H1 (cell line): ENCODE data around the gene SEC16A. TPM values are rescaled to one million over a fixed set of nuclear protein-coding genes. Genes with fewer than 3 reads are reported as not detected.

ENCODE experiments used
- CTCF ChIA-PET: fragments of 300-600 bp; sonication (Branson Sonifier 250); formaldehyde crosslinking; loops from one replicate; lab custom pipeline; 2021; ENCODE audit not compliant: partially characterized antibody; lab: Charles Lee
- POLR2A ChIA-PET: fragments of 300-600 bp; sonication (Branson Sonifier 250); formaldehyde crosslinking; loops from one replicate; lab custom pipeline; 2021; ENCODE audit warnings: inconsistent platforms; ENCODE audit not compliant: partially characterized antibody; lab: Charles Lee
- DNase-seq, 2 experiments: peaks; one replicate each; pipeline versions ENCODE4 v3.0.0 to v3.0.0-alpha.2; 2010 to 2022; ENCODE audit warnings: low spot score in 2 of 2, low read depth in 1 of 2, mixed read lengths in 1 of 2
- FAIRE-seq: peaks from 2 replicates; lab custom pipeline; 2011; peaks lifted over from hg19 to GRCh38; lab: Jason Lieb, UNC
- H2AFZ ChIP-seq: 2 replicates; pipeline ENCODE4 v1.8.1; 2012; ENCODE audit warnings: low read length, inconsistent platforms
- H2AK5ac ChIP-seq: 2 replicates; pipeline ENCODE4 v1.6.1; 2013; ENCODE audit warnings: low read depth, low read length
- H2BK120ac ChIP-seq: replicated peaks from 2 replicates; pipeline ENCODE3; 2013; ENCODE audit warnings: low read depth, low read length, inconsistent platforms
- H2BK12ac ChIP-seq: 2 replicates; pipeline ENCODE4 v1.6.1; 2013; ENCODE audit warnings: low read depth, low read length
- H2BK15ac ChIP-seq: 2 replicates; pipeline ENCODE4 v1.6.1; 2013; ENCODE audit warnings: low read length
- H2BK20ac ChIP-seq: 2 replicates; pipeline ENCODE4 v1.6.1; 2013; ENCODE audit warnings: low read length
- H2BK5ac ChIP-seq: 2 replicates; pipeline ENCODE4 v1.6.1; 2013; ENCODE audit warnings: low read depth, low read length
- H3K14ac ChIP-seq: 2 replicates; pipeline ENCODE4 v1.6.1; 2013; ENCODE audit warnings: inconsistent platforms; ENCODE audit not compliant: insufficient read length
- H3K18ac ChIP-seq: 2 replicates; pipeline ENCODE4 v1.6.1; 2013; ENCODE audit warnings: low read length; ENCODE audit errors: extremely low read depth
- H3K23ac ChIP-seq: 2 replicates; pipeline ENCODE4 v1.6.1; 2013; ENCODE audit warnings: inconsistent platforms; ENCODE audit not compliant: insufficient read length
- H3K23me2 ChIP-seq: 2 replicates; pipeline ENCODE4 v1.6.1; 2013; ENCODE audit warnings: low read depth, low read length
- H3K27ac ChIP-seq: 2 replicates; pipeline ENCODE4 v1.6.1; 2011; ENCODE audit warnings: low read depth, low read length, inconsistent platforms
- H3K27me3 ChIP-seq, 4 experiments: replicated peaks in 1 of 4; 1 replicate in 1 of 4; 2 replicates in 3 of 4; pipeline versions ENCODE4 v1.6.1 to v1.8.1; 2011 to 2013; ENCODE audit warnings: low read length in 3 of 4, mild to moderate bottlenecking in 3 of 4, inconsistent platforms in 2 of 4, mixed read lengths in 2 of 4, moderate library complexity in 1 of 4; ENCODE audit not compliant: control insufficient read depth in 3 of 4, insufficient read depth in 3 of 4; ENCODE audit errors: extremely low read depth in 1 of 4
- H3K36me3 ChIP-seq, 4 experiments: 2 replicates each; pipeline versions ENCODE4 v1.6.1 to v1.8.1; 2011 to 2013; ENCODE audit warnings: mild to moderate bottlenecking in 4 of 4, low read length in 3 of 4, moderate library complexity in 2 of 4, control low read depth in 1 of 4, inconsistent platforms in 1 of 4; ENCODE audit not compliant: insufficient read depth in 4 of 4, control insufficient read depth in 2 of 4
- H3K4ac ChIP-seq: replicated peaks from 2 replicates; pipeline ENCODE3; 2013; ENCODE audit warnings: low read length, low read depth, mixed read lengths, inconsistent platforms; ENCODE audit not compliant: insufficient read length
- H3K4me1 ChIP-seq, 4 experiments: replicated peaks in 1 of 4; 1 replicate in 1 of 4; 2 replicates in 3 of 4; pipeline versions ENCODE4 v1.6.1 to v1.8.1; 2011 to 2013; ENCODE audit warnings: low read length in 3 of 4, inconsistent platforms in 2 of 4, mixed read lengths in 1 of 4; ENCODE audit not compliant: insufficient read depth in 4 of 4, control insufficient read depth in 3 of 4
- H3K4me2 ChIP-seq, 2 experiments: 2 replicates each; pipeline versions ENCODE4 v1.6.1 to v1.8.1; 2011 to 2013; ENCODE audit warnings: low read depth in 2 of 2, low read length in 2 of 2, control low read depth in 1 of 2, inconsistent platforms in 1 of 2, mild to moderate bottlenecking in 1 of 2; ENCODE audit not compliant: insufficient read depth in 1 of 2
- H3K4me3 ChIP-seq, 4 experiments: fragments of 200-600, 300-600 bp in 1 of 4; sonication (generic), shearing (Covaris generic), sonication (Bioruptor Twin) in 1 of 4; 2 replicates each; pipeline versions ENCODE4 v1.5.1 to v1.8.1; 2011 to 2016; ENCODE audit warnings: low read length in 4 of 4, low read depth in 3 of 4, control low read depth in 2 of 4, inconsistent platforms in 2 of 4, mild to moderate bottlenecking in 2 of 4, mixed read lengths in 1 of 4, moderate library complexity in 1 of 4; ENCODE audit not compliant: insufficient read depth in 2 of 4; ENCODE audit errors: extremely low read depth in 1 of 4
- H3K56ac ChIP-seq: replicated peaks from 2 replicates; pipeline ENCODE3; 2013; ENCODE audit warnings: low read depth, mild to moderate bottlenecking, mixed read lengths, low read length, inconsistent platforms; ENCODE audit not compliant: insufficient read length
- H3K79me1 ChIP-seq: 2 replicates; pipeline ENCODE4 v1.6.1; 2013; ENCODE audit warnings: low read depth, low read length, control low read depth
- H3K79me2 ChIP-seq, 2 experiments: 2 replicates each; pipeline versions ENCODE4 v1.6.1 to v1.8.1; 2012 to 2013; ENCODE audit warnings: low read length in 2 of 2, mild to moderate bottlenecking in 2 of 2, inconsistent platforms in 1 of 2; ENCODE audit not compliant: insufficient read depth in 2 of 2, control insufficient read depth in 1 of 2
- H3K9ac ChIP-seq, 4 experiments: replicated peaks in 1 of 4; 1 replicate in 1 of 4; 2 replicates in 3 of 4; pipeline versions ENCODE4 v1.6.1 to v1.8.1; 2011 to 2013; ENCODE audit warnings: low read depth in 3 of 4, low read length in 3 of 4, control low read depth in 2 of 4, mild to moderate bottlenecking in 2 of 4, moderate library complexity in 2 of 4, inconsistent platforms in 1 of 4; ENCODE audit errors: extremely low read depth in 1 of 4
- H3K9me3 ChIP-seq, 2 experiments: 2 replicates each; pipeline versions ENCODE4 v1.6.1 to v1.8.1; 2012 to 2013; ENCODE audit warnings: mild to moderate bottlenecking in 2 of 2, moderate library complexity in 2 of 2, control low read depth in 1 of 2, inconsistent platforms in 1 of 2, low read depth in 1 of 2, low read length in 1 of 2, mixed read lengths in 1 of 2; ENCODE audit not compliant: insufficient read depth in 2 of 2
- H4K20me1 ChIP-seq, 2 experiments: replicated peaks in 1 of 2; 2 replicates each; pipeline versions ENCODE3 to v1.8.1; 2011 to 2013; ENCODE audit warnings: inconsistent platforms in 2 of 2, low read length in 2 of 2, mild to moderate bottlenecking in 1 of 2; ENCODE audit not compliant: insufficient read depth in 2 of 2, control insufficient read depth in 1 of 2
- H4K5ac ChIP-seq: 2 replicates; pipeline ENCODE4 v1.6.1; 2013; ENCODE audit warnings: low read length, low read depth, mixed read lengths, inconsistent platforms; ENCODE audit not compliant: insufficient read length
- H4K8ac ChIP-seq: 2 replicates; pipeline ENCODE4 v1.8.0; 2013; ENCODE audit warnings: mild to moderate bottlenecking, moderate library complexity, low read length, inconsistent platforms; ENCODE audit not compliant: insufficient read depth; ENCODE audit errors: extremely low read depth
- H4K91ac ChIP-seq: replicated peaks from 2 replicates; pipeline ENCODE3; 2013; ENCODE audit warnings: low read length, mixed read lengths, inconsistent platforms; ENCODE audit not compliant: insufficient read length
- ASH2L ChIP-seq: fragments of 200-600, 300-600 bp; sonication (generic); IDR thresholded peaks from one replicate; pipeline ENCODE4 v1.7.1; 2017; ENCODE audit warnings: low read length
- CEBPB ChIP-seq: IDR thresholded peaks from 2 replicates; pipeline ENCODE4 v1.6.1; 2012; ENCODE audit warnings: low read depth, low read length
- CHD2 ChIP-seq: IDR thresholded peaks from 2 replicates; pipeline ENCODE4 v1.6.1; 2012; ENCODE audit warnings: low read length, improper control_type of control experiment
- EP300 ChIP-seq, 2 experiments: IDR thresholded peaks; 1 replicate in 1 of 2; 2 replicates in 1 of 2; pipeline ENCODE4 v1.6.1; 2011 to 2012; ENCODE audit warnings: low read depth in 2 of 2, low read length in 2 of 2, mild to moderate bottlenecking in 2 of 2, borderline replicate concordance in 1 of 2, inconsistent platforms in 1 of 2, moderate library complexity in 1 of 2
- FOSL1 ChIP-seq: IDR thresholded peaks from 2 replicates; pipeline ENCODE4 v1.6.1; 2011; ENCODE audit warnings: mild to moderate bottlenecking, low read depth, low read length, moderate library complexity; ENCODE audit not compliant: insufficient read depth
- GABPA ChIP-seq: IDR thresholded peaks from 2 replicates; pipeline ENCODE4 v1.6.1; 2011; ENCODE audit warnings: mild to moderate bottlenecking, low read length, moderate library complexity, borderline replicate concordance; ENCODE audit not compliant: insufficient read depth
- JUN ChIP-seq: IDR thresholded peaks from 2 replicates; pipeline ENCODE4 v1.6.1; 2011; ENCODE audit warnings: low read depth, mild to moderate bottlenecking, improper control_type of control experiment, low read length
- KDM1A ChIP-seq: fragments of 200-600, 300-600 bp; sonication (generic); IDR thresholded peaks from 2 replicates; pipeline ENCODE4 v1.7.1; 2016; ENCODE audit warnings: mild to moderate bottlenecking, low read length, borderline replicate concordance
- KDM4A ChIP-seq: IDR thresholded peaks from one replicate; pipeline ENCODE4 v1.7.1; 2012; ENCODE audit warnings: low read depth, mild to moderate bottlenecking, moderate library complexity, low read length, inconsistent platforms; ENCODE audit not compliant: severe bottlenecking
- KDM5A ChIP-seq: fragments of 200-600 bp; IDR thresholded peaks from 2 replicates; pipeline ENCODE4 v1.7.1; 2012; ENCODE audit warnings: mild to moderate bottlenecking, low read length, inconsistent platforms, mixed read lengths
- RBBP5 ChIP-seq: IDR thresholded peaks from 2 replicates; pipeline ENCODE4 v1.7.1; 2012; ENCODE audit warnings: low read depth, mild to moderate bottlenecking, inconsistent platforms, low read length, moderate library complexity, borderline replicate concordance
- SIN3A ChIP-seq, 2 experiments: IDR thresholded peaks in 1 of 2; conservative IDR thresholded peaks in 1 of 2; 2 replicates each; pipeline ENCODE4 v1.6.1; 2011 to 2012; ENCODE audit warnings: low read length in 2 of 2, improper control_type of control experiment in 1 of 2, low read depth in 1 of 2, mild to moderate bottlenecking in 1 of 2
- SP1 ChIP-seq: IDR thresholded peaks from 2 replicates; pipeline ENCODE4 v1.6.1; 2011; ENCODE audit warnings: low read depth, low read length
- WGBS, 2 experiments: shearing (Covaris generic) in 1 of 2; methylation state at CpG; one replicate each; pipeline versions ENCODE4 v1.1.6 to v1.1.7; 2013 to 2015; ENCODE audit warnings: low lambda C conversion rate in 2 of 2, mixed read lengths in 2 of 2, inconsistent platforms in 1 of 2, low coverage in 1 of 2, missing lambda C conversion rate in 1 of 2; ENCODE audit not compliant: insufficient replicate concordance in 2 of 2, insufficient coverage in 1 of 2, insufficient read length in 1 of 2; ENCODE audit errors: extremely low coverage in 1 of 2, missing lambda C conversion rate in 1 of 2; 5-methylcytosine and 5-hydroxymethylcytosine counted together
- polyA plus RNA-seq, 7 experiments: library from polyadenylated mRNA; depleted of rRNA in 3 of 7; stranded (reverse) in 5 of 7; unstranded in 2 of 7; fragments of >200 nt in 5 of 7; fragments of 200-250 nt in 2 of 7; gene quantifications; 1 replicate in 5 of 7; 2 replicates in 1 of 7; 4 replicates in 1 of 7; pipeline versions ENCODE4 v1.2.1 to v1.2.3, GENCODE V29; 2011 to 2013; ENCODE audit warnings: missing spikeins in 2 of 7, mixed read lengths in 2 of 7
- total RNA-seq: library from RNA; stranded (reverse); fragmentation: NEBNext Ultra II Directional; extraction: Animal tissue kit (Norgen Biotek cat#: 25700); gene quantifications from 2 replicates; pipeline ENCODE4 v1.2.1, GENCODE V29; 2021

SEC16A gene
- total and polyA plus RNA-seq, 2 of the 8 experiments (the other 6 are each of a cell fraction or from before 2014, with no cell fraction given): 21.6 to 49.0 TPM

- ChIA-PET CTCF (no interaction called here), POLR2A (interaction anchor here (1.0 to 2.9 kb wide), 3 partner anchors 7 to 41 kb away, joined by 3 to 13 read pairs (median 7); no protein-coding TSS in a partner anchor)
- no peak overlapping the region for H4K5ac ChIP-seq
- no peak overlapping the region for H3K18ac ChIP-seq
- H2AFZ ChIP-seq: no peak overlapping the region
- H3K36me3 ChIP-seq: peaks cover 35 to 79% (median 68%) of the 10 kb centered on the region in 4 experiments
- no peak overlapping the region for H2BK12ac ChIP-seq
- no peaks in the 10 kb centered on the region for H3K23me2 ChIP-seq
- H2BK5ac ChIP-seq: no peak overlapping the region; the same call in 1 of the 2 replicates
- H2BK120ac ChIP-seq: no peak overlapping the region
- no peaks in the 10 kb centered on the region for H3K4me1 ChIP-seq
- H2AK5ac ChIP-seq: no peak overlapping the region
- H2BK20ac ChIP-seq: no peak overlapping the region
- no peak overlapping the region for H4K91ac ChIP-seq
- H4K20me1 ChIP-seq: peaks cover 9 to 31% of the 10 kb centered on the region in 2 experiments
- DNase-seq: no peak
- peaks cover 0 to 10% of the 10 kb centered on the region in 2 experiments; a peak in 1 of 4 replicates for H3K79me2 ChIP-seq
- H3K23ac ChIP-seq: no peak overlapping the region
- H3K4ac ChIP-seq: no peak overlapping the region
- H4K8ac ChIP-seq: no peak overlapping the region; the same call in 1 of the 2 replicates
- no peaks in the 10 kb centered on the region for H3K27me3 ChIP-seq
- no peak overlapping the region for H3K4me2 ChIP-seq
- no peak overlapping the region for H3K4me3 ChIP-seq
- H3K27ac ChIP-seq: no peak overlapping the region
- H3K9me3 ChIP-seq: no peaks in the 10 kb centered on the region
- TF ChIP-seq EP300 (IDR thresholded peaks at IDR 0.05; ENCODE audit: borderline replicate concordance in 1 of 2, low read depth in 2 of 2, low read length in 2 of 2) (no peak), SP1 (no peak), ASH2L (no peak), RBBP5 (no peak), CEBPB (no peak), SIN3A (conservative IDR thresholded peaks at IDR 0.05 in 1 of 2, IDR thresholded peaks at IDR 0.05 in 1 of 2; ENCODE audit: low read depth in 1 of 2, low read length in 2 of 2) (no peak), GABPA (no peak), JUN (no peak), CHD2 (no peak), KDM1A (no peak), FOSL1 (no peak), KDM5A (no peak), KDM4A (no peak)
- no peak for FAIRE-seq
- WGBS, 2 experiments: 93% methylated on average over 30 of the region's 30 CpGs; no CpG with 5 or more reads in 1 of the 2 experiments
- H2BK15ac ChIP-seq: no peak overlapping the region
- H3K14ac ChIP-seq: no peak overlapping the region
- H3K56ac ChIP-seq: no peak overlapping the region
- no peaks in the 10 kb centered on the region; the same call in 1 of the 2 replicates for H3K79me1 ChIP-seq
- no peak overlapping the region for H3K9ac ChIP-seq
These were observed 16.7 kb downstream of the SEC16A start for GRCh38 chr9:136466155-136466541.
